ENCODE data around the gene AFP. TPM values are rescaled to one million over a fixed set of nuclear protein-coding genes. Genes with fewer than 3 reads are reported as not detected.
A peak's percentile ranks its signal among the peaks of the same experiment; 100 is the strongest.

Gene AFP
- total RNA-seq, 1 experiment from 2014 or later = 4.9 TPM

DNA sequence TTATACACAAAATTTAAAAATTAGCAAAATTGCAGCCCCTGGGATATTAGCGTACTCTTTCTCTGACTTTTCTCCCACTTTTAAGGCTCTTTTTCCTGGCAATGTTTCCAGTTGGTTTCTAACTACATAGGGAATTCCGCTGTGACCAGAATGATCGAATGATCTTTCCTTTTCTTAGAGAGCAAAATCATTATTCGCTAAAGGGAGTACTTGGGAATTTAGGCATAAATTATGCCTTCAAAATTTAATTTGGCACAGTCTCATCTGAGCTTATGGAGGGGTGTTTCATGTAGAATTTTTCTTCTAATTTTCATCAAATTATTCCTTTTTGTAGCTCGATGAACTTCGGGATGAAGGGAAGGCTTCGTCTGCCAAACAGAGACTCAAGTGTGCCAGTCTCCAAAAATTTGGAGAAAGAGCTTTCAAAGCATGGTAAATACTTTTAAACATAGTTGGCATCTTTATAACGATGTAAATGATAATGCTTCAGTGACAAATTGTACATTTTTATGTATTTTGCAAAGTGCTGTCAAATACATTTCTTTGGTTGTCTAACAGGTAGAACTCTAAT is 26.0 kb upstream of the AFP start:
- Histone ChIP-seq H2BK5ac (ENCODE audit: insufficient read length, low read length) (no peak overlapping the region), H3K27ac (ENCODE audit: insufficient read length, low read depth, low read length) (no peak overlapping the region), H3K18ac (ENCODE audit: insufficient read length, low read depth, low read length) (no peak overlapping the region), H3T11ph (ENCODE audit: low read length) (no peak overlapping the region), H2BK120ac (ENCODE audit: low read depth, low read length, poor library complexity, severe bottlenecking) (no peak overlapping the region), H3K4me2 (ENCODE audit: insufficient read depth, insufficient read length, low read length) (no peak overlapping the region), H4K5ac (ENCODE audit: insufficient read length, low read depth, low read length) (no peak overlapping the region), H2BK20ac (ENCODE audit: low read depth, low read length, poor library complexity, severe bottlenecking) (no peak overlapping the region), H3K14ac (ENCODE audit: insufficient read depth, low read length) (no peak overlapping the region), H2AFZ (ENCODE audit: low read length) (no peak overlapping the region), H3K23me2 (ENCODE audit: insufficient read length, low read depth, low read length, poor library complexity, severe bottlenecking) (no peaks in the 10 kb centered on the region), H3K4ac (ENCODE audit: low read depth, low read length) (no peak overlapping the region), H2AK5ac (ENCODE audit: insufficient read length, low read length) (no peak overlapping the region), H3K79me1 (ENCODE audit: insufficient read depth, low read depth, low read length, poor library complexity, severe bottlenecking) (no peaks in the 10 kb centered on the region), H3K79me2 (ENCODE audit: insufficient read depth, low read length) (no peaks in the 10 kb centered on the region), H3K9me3 (ENCODE audit: control insufficient read depth, low read depth, low read length) (no peaks in the 10 kb centered on the region), H3K9ac (ENCODE audit: extremely low read depth, insufficient read length, low read length) (no peak overlapping the region), H4K8ac (replicated peaks; ENCODE audit: insufficient read length, low read depth, low read length) (no peak overlapping the region), H4K20me1 (ENCODE audit: control insufficient read depth, insufficient read depth, insufficient read length) (no peaks in the 10 kb centered on the region), H2BK15ac (ENCODE audit: low read depth, low read length) (no peak overlapping the region), H3K4me1 (ENCODE audit: insufficient read depth, low read length) (0 out of 2 replicates have a peak, but pooled peaks cover 2% of the 10 kb centered on the region), H3K56ac (ENCODE audit: insufficient read length, low read depth, low read length) (no peak overlapping the region), H3K23ac (ENCODE audit: insufficient read length, low read depth, low read length) (no peak overlapping the region), H2BK12ac (ENCODE audit: insufficient read length, low read depth, low read length) (no peak overlapping the region), H4K91ac (ENCODE audit: insufficient read length, low read depth, low read length) (no peak overlapping the region), H3K27me3 (ENCODE audit: insufficient read depth, low read length) (no peaks in the 10 kb centered on the region)
- no CpG with 5 or more reads among the region's 8 CpGs for WGBS (ENCODE audit: extremely low coverage, insufficient read length, low lambda C conversion rate)
- DNase-seq = no peak
- Mint-ChIP-seq H3K27me3 (ENCODE audit: low read depth) (no peaks in the 10 kb centered on the region), H3K27ac (peak overlapping the region in 1 of 3 experiments; percentile 22; a peak in 1 of 7 replicates), H3K9me3 (no peaks in the 10 kb centered on the region), H3K36me3 (ENCODE audit: insufficient read depth in 1 of 3, low read depth in 3 of 3) (no peaks in the 10 kb centered on the region), H3K4me3 (no peak overlapping the region), H3K4me1 (peaks cover 10 to 14% of the 10 kb centered on the region in 2 experiments)
- TF ChIP-seq, protein P1, sequence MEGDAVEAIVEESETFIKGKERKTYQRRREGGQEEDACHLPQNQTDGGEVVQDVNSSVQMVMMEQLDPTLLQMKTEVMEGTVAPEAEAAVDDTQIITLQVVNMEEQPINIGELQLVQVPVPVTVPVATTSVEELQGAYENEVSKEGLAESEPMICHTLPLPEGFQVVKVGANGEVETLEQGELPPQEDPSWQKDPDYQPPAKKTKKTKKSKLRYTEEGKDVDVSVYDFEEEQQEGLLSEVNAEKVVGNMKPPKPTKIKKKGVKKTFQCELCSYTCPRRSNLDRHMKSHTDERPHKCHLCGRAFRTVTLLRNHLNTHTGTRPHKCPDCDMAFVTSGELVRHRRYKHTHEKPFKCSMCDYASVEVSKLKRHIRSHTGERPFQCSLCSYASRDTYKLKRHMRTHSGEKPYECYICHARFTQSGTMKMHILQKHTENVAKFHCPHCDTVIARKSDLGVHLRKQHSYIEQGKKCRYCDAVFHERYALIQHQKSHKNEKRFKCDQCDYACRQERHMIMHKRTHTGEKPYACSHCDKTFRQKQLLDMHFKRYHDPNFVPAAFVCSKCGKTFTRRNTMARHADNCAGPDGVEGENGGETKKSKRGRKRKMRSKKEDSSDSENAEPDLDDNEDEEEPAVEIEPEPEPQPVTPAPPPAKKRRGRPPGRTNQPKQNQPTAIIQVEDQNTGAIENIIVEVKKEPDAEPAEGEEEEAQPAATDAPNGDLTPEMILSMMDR (conservative IDR thresholded peaks at IDR 0.05) = no peak
